Measurements from ENCODE around the gene DNAJC27. TPM values are rescaled to one million over a fixed set of nuclear protein-coding genes. Genes with fewer than 3 reads are reported as not detected.

The DNAJC27 gene
- total RNA-seq, 4 donors from 2014 or later, result 4.0 to 7.6 (median 5.7) TPM

- H3K9me3 ChIP-seq, result no peaks in the 10 kb centered on the region
- in situ Hi-C loops (cut with MboI; ENCODE audit: low pct_ligation_motif_present in 1 of 4, low pct_unique_long_range_greater_than_20kb in 1 of 4, low sequenced_read_pairs in 3 of 4), result no loop called here
- TF ChIP-seq EP300 (IDR thresholded peaks at IDR 0.05; ENCODE audit: low read depth) (no peak), POLR2AphosphoS5 (IDR thresholded peaks at IDR 0.05) (no peak), POLR2A (IDR thresholded peaks at IDR 0.05) (no peak), CTCF (IDR thresholded peaks at IDR 0.05) (no peak)
- H3K4me3 ChIP-seq, result no peak overlapping the region
- no peaks in the 10 kb centered on the region for H3K4me1 ChIP-seq
- DNase-seq, result no peak
- 91 to 100% methylated on average over 1 to 5 of the region's 5 CpGs for WGBS, 2 donors (ENCODE audit: low coverage in 1 of 2)
- no peak overlapping the region for H3K27ac ChIP-seq
- no peaks in the 10 kb centered on the region for H3K27me3 ChIP-seq
- no peaks in the 10 kb centered on the region for H3K36me3 ChIP-seq
- intact Hi-C loops (cut with DNase I; ENCODE audit: low total_unique reads), result no loop called here
These were observed 36.6 kb downstream of the DNAJC27 start for GRCh38 chr2:24935145-24935544.

GRCh38 chr2:24932715-24933114 lies 39.0 kb downstream of the DNAJC27 start:
- Histone ChIP-seq H3K36me3 (no peaks in the 10 kb centered on the region), H3K27me3 (no peaks in the 10 kb centered on the region), H3K9me3 (no peaks in the 10 kb centered on the region), H3K27ac (no peak overlapping the region), H3K4me1 (no peaks in the 10 kb centered on the region), H3K4me3 (no peak overlapping the region)
- intact Hi-C loops (cut with DNase I; ENCODE audit: low total_unique reads) (no loop called here), in situ Hi-C loops (cut with MboI; ENCODE audit: low pct_ligation_motif_present in 1 of 4, low pct_unique_long_range_greater_than_20kb in 1 of 4, low sequenced_read_pairs in 3 of 4) (no loop called here)
- no peak for DNase-seq
- 79 to 80% methylated on average over 5 of the region's 5 CpGs for whole genome bisulfite sequencing, 2 donors (ENCODE audit: low coverage in 1 of 2)
- no peak for TF ChIP-seq EP300 (IDR thresholded peaks at IDR 0.05; ENCODE audit: low read depth)
- TF ChIP-seq CTCF (IDR thresholded peaks at IDR 0.05), result no peak
- TF ChIP-seq POLR2AphosphoS5 (IDR thresholded peaks at IDR 0.05), result no peak
- no peak for TF ChIP-seq POLR2A (IDR thresholded peaks at IDR 0.05)

DNA sequence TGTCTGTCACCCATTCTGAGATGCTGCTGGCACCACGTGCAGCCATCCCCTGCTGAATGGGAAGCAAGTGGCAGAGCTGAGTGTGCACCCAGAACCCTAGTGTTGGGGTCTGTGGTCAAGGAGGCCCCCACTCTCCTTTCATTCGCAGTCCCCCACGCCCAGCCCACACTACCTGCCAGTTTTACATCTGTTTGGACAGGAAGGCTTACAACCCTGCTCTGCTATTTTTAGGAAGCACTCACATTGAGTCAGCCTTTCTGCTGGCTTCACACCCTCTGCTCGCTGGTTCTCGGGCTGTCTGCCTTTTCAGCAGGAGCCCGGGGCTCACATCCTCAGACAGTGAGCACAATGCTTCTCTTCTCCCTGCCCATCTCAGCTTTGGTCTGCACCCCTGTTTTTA lies 41.0 kb downstream of the DNAJC27 start:
- peaks cover 3 to 10% (median 4%) of the 10 kb centered on the region in 4 donors for H3K4me1 ChIP-seq
- no peak for DNase-seq
- no peaks in the 10 kb centered on the region for H3K27me3 ChIP-seq
- no peaks in the 10 kb centered on the region for H3K36me3 ChIP-seq
- no peak overlapping the region for H3K27ac ChIP-seq
- in situ Hi-C loops (cut with MboI; ENCODE audit: low pct_ligation_motif_present in 1 of 4, low pct_unique_long_range_greater_than_20kb in 1 of 4, low sequenced_read_pairs in 3 of 4), result no loop called here
- WGBS, 2 donors (ENCODE audit: low coverage in 1 of 2), result 64 to 69% methylated on average over 3 to 6 of the region's 6 CpGs
- no peaks in the 10 kb centered on the region for H3K9me3 ChIP-seq
- TF ChIP-seq CTCF (IDR thresholded peaks at IDR 0.05) (no peak), POLR2A (IDR thresholded peaks at IDR 0.05) (no peak), EP300 (IDR thresholded peaks at IDR 0.05; ENCODE audit: low read depth) (no peak), POLR2AphosphoS5 (IDR thresholded peaks at IDR 0.05) (no peak)
- H3K4me3 ChIP-seq, result no peak overlapping the region
- intact Hi-C loops (cut with DNase I; ENCODE audit: low total_unique reads), result no loop called here

DNA sequence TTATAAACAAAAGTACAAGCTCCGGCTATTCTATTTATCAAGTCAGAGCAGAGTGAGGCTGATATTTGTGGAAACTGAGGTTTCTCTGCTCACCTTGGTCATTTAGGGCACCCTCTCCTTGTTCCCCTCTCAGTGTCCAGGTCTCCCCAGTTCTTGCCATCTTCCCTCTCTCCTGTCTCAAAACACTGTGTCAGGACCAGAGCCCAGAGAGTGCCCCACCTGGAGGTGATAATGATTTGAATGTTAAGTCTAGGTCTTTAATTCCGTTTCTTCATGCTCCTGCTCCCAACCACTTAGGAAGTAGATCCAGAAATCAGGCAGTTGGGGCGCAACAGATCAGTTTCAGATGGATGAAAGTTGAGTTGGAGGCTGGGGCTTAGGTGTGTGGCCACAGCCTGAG lies 42.5 kb downstream of the DNAJC27 start:
- H3K36me3 ChIP-seq, result no peaks in the 10 kb centered on the region
- WGBS, 2 donors (ENCODE audit: low coverage in 1 of 2), result 88 to 100% methylated on average over 1 to 3 of the region's 3 CpGs
- H3K4me1 ChIP-seq, result peaks cover 3 to 10% (median 4%) of the 10 kb centered on the region in 4 donors
- H3K27me3 ChIP-seq, result no peaks in the 10 kb centered on the region
- in situ Hi-C loops (cut with MboI; ENCODE audit: low pct_ligation_motif_present in 1 of 4, low pct_unique_long_range_greater_than_20kb in 1 of 4, low sequenced_read_pairs in 3 of 4) (no loop called here), intact Hi-C loops (cut with DNase I; ENCODE audit: low total_unique reads) (no loop called here)
- no peak for DNase-seq
- H3K27ac ChIP-seq, result no peak overlapping the region
- TF ChIP-seq CTCF (IDR thresholded peaks at IDR 0.05) (no peak), POLR2AphosphoS5 (IDR thresholded peaks at IDR 0.05) (no peak), POLR2A (IDR thresholded peaks at IDR 0.05) (no peak), EP300 (IDR thresholded peaks at IDR 0.05; ENCODE audit: low read depth) (no peak)
- no peak overlapping the region for H3K4me3 ChIP-seq
- H3K9me3 ChIP-seq, result no peaks in the 10 kb centered on the region

Data from transverse colon (tissue), 4 donors.